HEK293 (cell line): Measurements from ENCODE around the gene RTKN.

Experiments used
- CTCF ChIA-PET: fragments of 350-600 bp; formaldehyde crosslinking; extraction: SDS; loops from one replicate; lab custom pipeline; 2021; ENCODE audit warnings: antibody characterized with exemption; lab: Yijun Ruan, JAX
- POLR2A ChIA-PET: fragments of 300-600 bp; formaldehyde crosslinking; extraction: SDS; loops from one replicate; lab custom pipeline; 2020; ENCODE audit warnings: antibody characterized with exemption, inconsistent platforms; lab: Yijun Ruan, JAX
- H3K27ac ChIP-seq: fragments of 200-500 bp; sonication (Bioruptor generic); 2 replicates; pipeline ENCODE4 v1.5.1; 2014; ENCODE audit warnings: low read depth, low read length, control low read depth, inconsistent platforms; ENCODE audit errors: extremely low read depth
- H3K36me3 ChIP-seq, 2 experiments: fragments of 200-500 bp in 1 of 2; sonication (Bioruptor generic) in 1 of 2; 1 replicate in 1 of 2; 2 replicates in 1 of 2; pipeline ENCODE4 v1.5.1; 2014 to 2017; ENCODE audit warnings: inconsistent platforms in 2 of 2, low read length in 2 of 2; ENCODE audit not compliant: control insufficient read depth in 2 of 2, insufficient read depth in 1 of 2
- H3K4me1 ChIP-seq: fragments of 200-500 bp; sonication (Bioruptor generic); 2 replicates; pipeline ENCODE4 v1.5.1; 2014; ENCODE audit warnings: mild to moderate bottlenecking, low read length, inconsistent platforms; ENCODE audit not compliant: control insufficient read depth, insufficient read depth
- H3K4me3 ChIP-seq: 2 replicates; pipeline ENCODE4 v1.5.1; 2011; ENCODE audit warnings: low read depth, mild to moderate bottlenecking, control low read depth, low read length, moderate library complexity
- H3K9me3 ChIP-seq: fragments of 200-500 bp; sonication (Bioruptor generic); 2 replicates; pipeline ENCODE4 v1.5.1; 2014; ENCODE audit warnings: low read depth, low read length, inconsistent platforms; ENCODE audit not compliant: control insufficient read depth, insufficient read depth
- PRDM1 ChIP-seq: fragments of 450-650 bp; formaldehyde crosslinking; IDR thresholded peaks from 2 replicates; pipeline ENCODE4; 2016; ENCODE audit warnings: missing biosample characterization, missing genetic modification characterization
- RBAK ChIP-seq: fragments of 450-650 bp; formaldehyde crosslinking; IDR thresholded peaks from 2 replicates; pipeline ENCODE4 v1.5.1; 2016; ENCODE audit warnings: missing biosample characterization, missing genetic modification characterization
- SCRT2 ChIP-seq: fragments of 450-650 bp; formaldehyde crosslinking; IDR thresholded peaks from 2 replicates; pipeline ENCODE4 v1.5.1; 2016; ENCODE audit warnings: missing biosample characterization, missing genetic modification characterization
- ZBTB17 ChIP-seq: fragments of 450-650 bp; formaldehyde crosslinking; IDR thresholded peaks from 2 replicates; pipeline ENCODE4 v1.5.1; 2016; ENCODE audit warnings: missing biosample characterization, missing genetic modification characterization
- ZBTB21 ChIP-seq: fragments of 450-650 bp; formaldehyde crosslinking; IDR thresholded peaks from 2 replicates; pipeline ENCODE4 v1.5.1; 2017; ENCODE audit warnings: missing biosample characterization, missing genetic modification characterization
- ZEB2 ChIP-seq: fragments of 450-650 bp; formaldehyde crosslinking; IDR thresholded peaks from 2 replicates; pipeline ENCODE4 v1.5.1; 2016; ENCODE audit warnings: missing biosample characterization, missing genetic modification characterization
- ZFP37 ChIP-seq: fragments of 450-650 bp; formaldehyde crosslinking; IDR thresholded peaks from 2 replicates; pipeline ENCODE4 v1.5.1; 2016; ENCODE audit warnings: missing biosample characterization, missing genetic modification characterization
- ZFP69B ChIP-seq: fragments of 450-650 bp; formaldehyde crosslinking; IDR thresholded peaks from 2 replicates; pipeline ENCODE4 v1.5.1; 2016; ENCODE audit warnings: missing biosample characterization, missing genetic modification characterization
- ZNF138 ChIP-seq: fragments of 450-650 bp; formaldehyde crosslinking; IDR thresholded peaks from 2 replicates; pipeline ENCODE4 v1.5.1; 2016; ENCODE audit warnings: missing biosample characterization, missing genetic modification characterization, borderline replicate concordance
- ZNF157 ChIP-seq: fragments of 450-650 bp; formaldehyde crosslinking; IDR thresholded peaks from 2 replicates; pipeline ENCODE4 v1.5.1; 2016; ENCODE audit warnings: missing biosample characterization, missing genetic modification characterization
- ZNF211 ChIP-seq: fragments of 450-650 bp; formaldehyde crosslinking; IDR thresholded peaks from 2 replicates; pipeline ENCODE4 v1.5.1; 2016; ENCODE audit warnings: low read depth, missing biosample characterization, missing genetic modification characterization
- ZNF221 ChIP-seq: fragments of 450-650 bp; formaldehyde crosslinking; IDR thresholded peaks from 2 replicates; pipeline ENCODE4 v1.5.1; 2017; ENCODE audit warnings: missing biosample characterization, missing genetic modification characterization, borderline replicate concordance
- ZNF24 ChIP-seq: fragments of 450-650 bp; formaldehyde crosslinking; IDR thresholded peaks from 2 replicates; pipeline ENCODE4 v1.5.1; 2016; ENCODE audit warnings: missing biosample characterization, missing genetic modification characterization
- ZNF266 ChIP-seq: fragments of 450-650 bp; formaldehyde crosslinking; IDR thresholded peaks from 2 replicates; pipeline ENCODE4 v1.5.1; 2016; ENCODE audit warnings: missing biosample characterization, missing genetic modification characterization, low read depth
- ZNF292 ChIP-seq: fragments of 450-650 bp; formaldehyde crosslinking; IDR thresholded peaks from 2 replicates; pipeline ENCODE4 v1.5.1; 2016; ENCODE audit warnings: low read depth, missing biosample characterization, missing genetic modification characterization, borderline replicate concordance
- ZNF354C ChIP-seq: fragments of 450-650 bp; formaldehyde crosslinking; IDR thresholded peaks from 2 replicates; pipeline ENCODE4 v1.5.1; 2016; ENCODE audit warnings: missing biosample characterization, missing genetic modification characterization, low read depth, borderline replicate concordance
- ZNF433 ChIP-seq: fragments of 450-650 bp; formaldehyde crosslinking; IDR thresholded peaks from 2 replicates; pipeline ENCODE4 v1.5.1; 2016; ENCODE audit warnings: missing biosample characterization, missing genetic modification characterization, low read depth
- ZNF596 ChIP-seq: fragments of 450-650 bp; IDR thresholded peaks from 2 replicates; pipeline ENCODE4 v1.5.0; 2018; ENCODE audit warnings: missing biosample characterization, mild to moderate bottlenecking, missing genetic modification characterization, moderate library complexity
- ZNF658 ChIP-seq: fragments of 450-650 bp; formaldehyde crosslinking; IDR thresholded peaks from 2 replicates; pipeline ENCODE4; 2016; ENCODE audit warnings: missing biosample characterization, missing genetic modification characterization
- TF ChIP-seq, protein P1 (sequence below): fragments of 450-650 bp; formaldehyde crosslinking; IDR thresholded peaks from 2 replicates; pipeline ENCODE4 v1.5.1; 2016; ENCODE audit warnings: missing biosample characterization, missing genetic modification characterization
- TF ChIP-seq, protein P2 (sequence below): fragments of 450-650 bp; formaldehyde crosslinking; IDR thresholded peaks from 2 replicates; pipeline ENCODE4 v1.5.1; 2016; ENCODE audit warnings: missing biosample characterization, missing genetic modification characterization
- TF ChIP-seq, protein P3 (sequence below): fragments of 450-650 bp; formaldehyde crosslinking; IDR thresholded peaks from 2 replicates; pipeline ENCODE4 v1.5.1; 2017; ENCODE audit warnings: missing biosample characterization, missing genetic modification characterization
- TF ChIP-seq, protein P4 (sequence below): fragments of 450-650 bp; formaldehyde crosslinking; IDR thresholded peaks from 2 replicates; pipeline ENCODE4 v1.5.1; 2016; ENCODE audit warnings: missing biosample characterization, missing genetic modification characterization
- TF ChIP-seq, protein P5 (sequence below): fragments of 450-650 bp; formaldehyde crosslinking; IDR thresholded peaks from 2 replicates; pipeline ENCODE4 v1.5.1; 2016; ENCODE audit warnings: missing biosample characterization, missing genetic modification characterization

The RTKN gene

DNA sequence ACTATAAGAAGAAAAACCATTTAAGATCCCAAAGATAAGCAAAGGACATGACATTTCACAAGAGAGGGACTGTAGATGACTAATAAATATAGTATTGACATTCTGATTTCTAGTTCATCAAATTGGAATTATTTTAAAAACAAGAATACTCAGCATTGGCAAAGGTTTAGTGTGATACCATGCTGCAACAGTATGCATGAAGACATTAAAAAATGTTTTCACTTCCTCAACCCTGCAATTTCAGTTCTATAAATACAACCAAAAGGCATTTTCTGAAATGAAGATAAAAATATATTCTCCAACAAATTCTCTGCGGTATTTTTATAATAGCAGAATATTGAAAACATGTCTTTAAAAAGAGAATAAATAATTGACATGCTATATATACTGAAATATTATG lies 22.4 kb downstream of the RTKN start:
- ChIA-PET CTCF (interaction anchor here (1.5 kb wide), 1 partner anchor 19 kb away, joined by 5 read pairs; no protein-coding TSS in a partner anchor), POLR2A (no interaction called here)
- Histone ChIP-seq H3K4me3 (no peak overlapping the region), H3K4me1 (no peaks in the 10 kb centered on the region; the same call in 1 of the 2 replicates), H3K9me3 (no peaks in the 10 kb centered on the region), H3K36me3 (peaks cover 4 to 7% of the 10 kb centered on the region in 2 experiments; a peak in 2 of 3 replicates), H3K27ac (no peak overlapping the region)
- TF ChIP-seq, protein P1, sequence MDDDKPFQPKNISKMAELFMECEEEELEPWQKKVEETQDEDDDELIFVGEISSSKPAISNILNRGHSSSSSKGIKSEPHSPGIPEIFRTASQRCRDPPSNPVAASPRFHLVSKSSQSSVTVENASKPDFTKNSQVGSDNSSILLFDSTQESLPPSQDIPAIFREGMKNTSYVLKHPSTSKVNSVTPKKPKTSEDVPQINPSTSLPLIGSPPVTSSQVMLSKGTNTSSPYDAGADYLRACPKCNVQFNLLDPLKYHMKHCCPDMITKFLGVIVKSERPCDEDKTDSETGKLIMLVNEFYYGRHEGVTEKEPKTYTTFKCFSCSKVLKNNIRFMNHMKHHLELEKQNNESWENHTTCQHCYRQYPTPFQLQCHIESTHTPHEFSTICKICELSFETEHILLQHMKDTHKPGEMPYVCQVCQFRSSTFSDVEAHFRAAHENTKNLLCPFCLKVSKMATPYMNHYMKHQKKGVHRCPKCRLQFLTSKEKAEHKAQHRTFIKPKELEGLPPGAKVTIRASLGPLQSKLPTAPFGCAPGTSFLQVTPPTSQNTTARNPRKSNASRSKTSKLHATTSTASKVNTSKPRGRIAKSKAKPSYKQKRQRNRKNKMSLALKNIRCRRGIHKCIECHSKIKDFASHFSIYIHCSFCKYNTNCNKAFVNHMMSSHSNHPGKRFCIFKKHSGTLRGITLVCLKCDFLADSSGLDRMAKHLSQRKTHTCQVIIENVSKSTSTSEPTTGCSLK (tag by site-specific recombination): no peak
- TF ChIP-seq, protein P2, sequence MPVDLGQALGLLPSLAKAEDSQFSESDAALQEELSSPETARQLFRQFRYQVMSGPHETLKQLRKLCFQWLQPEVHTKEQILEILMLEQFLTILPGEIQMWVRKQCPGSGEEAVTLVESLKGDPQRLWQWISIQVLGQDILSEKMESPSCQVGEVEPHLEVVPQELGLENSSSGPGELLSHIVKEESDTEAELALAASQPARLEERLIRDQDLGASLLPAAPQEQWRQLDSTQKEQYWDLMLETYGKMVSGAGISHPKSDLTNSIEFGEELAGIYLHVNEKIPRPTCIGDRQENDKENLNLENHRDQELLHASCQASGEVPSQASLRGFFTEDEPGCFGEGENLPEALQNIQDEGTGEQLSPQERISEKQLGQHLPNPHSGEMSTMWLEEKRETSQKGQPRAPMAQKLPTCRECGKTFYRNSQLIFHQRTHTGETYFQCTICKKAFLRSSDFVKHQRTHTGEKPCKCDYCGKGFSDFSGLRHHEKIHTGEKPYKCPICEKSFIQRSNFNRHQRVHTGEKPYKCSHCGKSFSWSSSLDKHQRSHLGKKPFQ: no peak
- TF ChIP-seq ZFP69B (tag by site-specific recombination): no peak
- TF ChIP-seq ZNF292: no peak
- TF ChIP-seq RBAK (tag by site-specific recombination): no peak
- TF ChIP-seq ZFP37 (tag by site-specific recombination): no peak
- no peak for TF ChIP-seq ZBTB17 (tag by site-specific recombination)
- TF ChIP-seq ZNF24 (tag by site-specific recombination): no peak
- TF ChIP-seq ZNF266 (tag by site-specific recombination): no peak
- TF ChIP-seq ZBTB21 (tag by site-specific recombination): no peak
- no peak for TF ChIP-seq ZNF354C

DNA sequence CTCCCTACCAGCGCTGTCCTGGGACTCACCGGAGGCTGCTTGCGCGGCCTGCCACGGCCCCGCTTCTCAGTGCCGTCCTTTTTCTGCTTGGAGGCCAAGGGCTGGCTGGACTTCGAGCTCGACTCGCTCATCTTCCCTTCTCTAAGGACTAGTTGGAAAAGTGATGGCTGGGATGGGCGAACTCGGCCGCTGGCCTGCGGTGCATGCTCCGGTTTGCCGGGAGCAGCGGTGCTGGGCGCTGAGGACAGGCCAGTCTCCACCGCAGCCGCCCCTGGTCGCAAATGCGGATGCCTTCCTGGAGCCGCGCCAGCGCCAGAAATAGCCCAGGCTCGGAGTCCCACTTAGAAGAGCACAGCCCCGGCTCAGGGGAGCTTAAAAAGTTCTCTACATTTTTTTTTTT lies 23.4 kb downstream of the RTKN start:
- no peak overlapping the region for H3K27ac ChIP-seq
- H3K4me1 ChIP-seq: no peaks in the 10 kb centered on the region; the same call in 1 of the 2 replicates
- CTCF ChIA-PET: interaction anchor here (0.6 to 0.8 kb wide), 2 partner anchors 66 to 304 kb away, joined by 3 to 8 read pairs; no protein-coding TSS in a partner anchor
- POLR2A ChIA-PET: no interaction called here
- H3K9me3 ChIP-seq: no peaks in the 10 kb centered on the region
- TF ChIP-seq ZNF211 (tag by site-specific recombination) (no peak), ZNF138 (no peak), ZNF157 (tag by site-specific recombination) (no peak), ZEB2 (tag by site-specific recombination) (no peak), ZNF433 (tag by site-specific recombination) (no peak), SCRT2 (tag by site-specific recombination) (no peak), ZNF221 (tag by site-specific recombination) (no peak), ZNF658 (tag by site-specific recombination) (no peak), ZNF596 (tag by site-specific recombination) (no peak), PRDM1 (tag by site-specific recombination) (no peak)
- TF ChIP-seq, protein P3, sequence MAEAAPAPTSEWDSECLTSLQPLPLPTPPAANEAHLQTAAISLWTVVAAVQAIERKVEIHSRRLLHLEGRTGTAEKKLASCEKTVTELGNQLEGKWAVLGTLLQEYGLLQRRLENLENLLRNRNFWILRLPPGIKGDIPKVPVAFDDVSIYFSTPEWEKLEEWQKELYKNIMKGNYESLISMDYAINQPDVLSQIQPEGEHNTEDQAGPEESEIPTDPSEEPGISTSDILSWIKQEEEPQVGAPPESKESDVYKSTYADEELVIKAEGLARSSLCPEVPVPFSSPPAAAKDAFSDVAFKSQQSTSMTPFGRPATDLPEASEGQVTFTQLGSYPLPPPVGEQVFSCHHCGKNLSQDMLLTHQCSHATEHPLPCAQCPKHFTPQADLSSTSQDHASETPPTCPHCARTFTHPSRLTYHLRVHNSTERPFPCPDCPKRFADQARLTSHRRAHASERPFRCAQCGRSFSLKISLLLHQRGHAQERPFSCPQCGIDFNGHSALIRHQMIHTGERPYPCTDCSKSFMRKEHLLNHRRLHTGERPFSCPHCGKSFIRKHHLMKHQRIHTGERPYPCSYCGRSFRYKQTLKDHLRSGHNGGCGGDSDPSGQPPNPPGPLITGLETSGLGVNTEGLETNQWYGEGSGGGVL (tag by site-specific recombination): no peak
- TF ChIP-seq, protein P4, sequence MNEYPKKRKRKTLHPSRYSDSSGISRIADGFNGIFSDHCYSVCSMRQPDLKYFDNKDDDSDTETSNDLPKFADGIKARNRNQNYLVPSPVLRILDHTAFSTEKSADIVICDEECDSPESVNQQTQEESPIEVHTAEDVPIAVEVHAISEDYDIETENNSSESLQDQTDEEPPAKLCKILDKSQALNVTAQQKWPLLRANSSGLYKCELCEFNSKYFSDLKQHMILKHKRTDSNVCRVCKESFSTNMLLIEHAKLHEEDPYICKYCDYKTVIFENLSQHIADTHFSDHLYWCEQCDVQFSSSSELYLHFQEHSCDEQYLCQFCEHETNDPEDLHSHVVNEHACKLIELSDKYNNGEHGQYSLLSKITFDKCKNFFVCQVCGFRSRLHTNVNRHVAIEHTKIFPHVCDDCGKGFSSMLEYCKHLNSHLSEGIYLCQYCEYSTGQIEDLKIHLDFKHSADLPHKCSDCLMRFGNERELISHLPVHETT (tag by site-specific recombination): no peak
- TF ChIP-seq, protein P5, sequence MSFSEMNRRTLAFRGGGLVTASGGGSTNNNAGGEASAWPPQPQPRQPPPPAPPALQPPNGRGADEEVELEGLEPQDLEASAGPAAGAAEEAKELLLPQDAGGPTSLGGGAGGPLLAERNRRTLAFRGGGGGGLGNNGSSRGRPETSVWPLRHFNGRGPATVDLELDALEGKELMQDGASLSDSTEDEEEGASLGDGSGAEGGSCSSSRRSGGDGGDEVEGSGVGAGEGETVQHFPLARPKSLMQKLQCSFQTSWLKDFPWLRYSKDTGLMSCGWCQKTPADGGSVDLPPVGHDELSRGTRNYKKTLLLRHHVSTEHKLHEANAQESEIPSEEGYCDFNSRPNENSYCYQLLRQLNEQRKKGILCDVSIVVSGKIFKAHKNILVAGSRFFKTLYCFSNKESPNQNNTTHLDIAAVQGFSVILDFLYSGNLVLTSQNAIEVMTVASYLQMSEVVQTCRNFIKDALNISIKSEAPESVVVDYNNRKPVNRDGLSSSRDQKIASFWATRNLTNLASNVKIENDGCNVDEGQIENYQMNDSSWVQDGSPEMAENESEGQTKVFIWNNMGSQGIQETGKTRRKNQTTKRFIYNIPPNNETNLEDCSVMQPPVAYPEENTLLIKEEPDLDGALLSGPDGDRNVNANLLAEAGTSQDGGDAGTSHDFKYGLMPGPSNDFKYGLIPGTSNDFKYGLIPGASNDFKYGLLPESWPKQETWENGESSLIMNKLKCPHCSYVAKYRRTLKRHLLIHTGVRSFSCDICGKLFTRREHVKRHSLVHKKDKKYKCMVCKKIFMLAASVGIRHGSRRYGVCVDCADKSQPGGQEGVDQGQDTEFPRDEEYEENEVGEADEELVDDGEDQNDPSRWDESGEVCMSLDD (tag by site-specific recombination): no peak
- H3K4me3 ChIP-seq: no peak overlapping the region
- H3K36me3 ChIP-seq: peaks cover 0 to under 1% of the 10 kb centered on the region in 2 experiments; a peak in 1 of 3 replicates
